ENCODE data around the gene SMIM38. TPM values are rescaled to one million over a fixed set of nuclear protein-coding genes. Genes with fewer than 3 reads are reported as not detected.

Gene SMIM38
- total RNA-seq (2014; rRNA removed; shearing (Covaris generic)), result 0.03 TPM in 1 of 2 replicates, not detected in the other
- not detected in 2 replicates for polyA plus RNA-seq (2015; cell fraction: cytosol; rRNA removed)
- 0.39 and 0.40 TPM in 2 replicates for polyA plus RNA-seq (2015; cell fraction: nucleus; rRNA removed)

DNA sequence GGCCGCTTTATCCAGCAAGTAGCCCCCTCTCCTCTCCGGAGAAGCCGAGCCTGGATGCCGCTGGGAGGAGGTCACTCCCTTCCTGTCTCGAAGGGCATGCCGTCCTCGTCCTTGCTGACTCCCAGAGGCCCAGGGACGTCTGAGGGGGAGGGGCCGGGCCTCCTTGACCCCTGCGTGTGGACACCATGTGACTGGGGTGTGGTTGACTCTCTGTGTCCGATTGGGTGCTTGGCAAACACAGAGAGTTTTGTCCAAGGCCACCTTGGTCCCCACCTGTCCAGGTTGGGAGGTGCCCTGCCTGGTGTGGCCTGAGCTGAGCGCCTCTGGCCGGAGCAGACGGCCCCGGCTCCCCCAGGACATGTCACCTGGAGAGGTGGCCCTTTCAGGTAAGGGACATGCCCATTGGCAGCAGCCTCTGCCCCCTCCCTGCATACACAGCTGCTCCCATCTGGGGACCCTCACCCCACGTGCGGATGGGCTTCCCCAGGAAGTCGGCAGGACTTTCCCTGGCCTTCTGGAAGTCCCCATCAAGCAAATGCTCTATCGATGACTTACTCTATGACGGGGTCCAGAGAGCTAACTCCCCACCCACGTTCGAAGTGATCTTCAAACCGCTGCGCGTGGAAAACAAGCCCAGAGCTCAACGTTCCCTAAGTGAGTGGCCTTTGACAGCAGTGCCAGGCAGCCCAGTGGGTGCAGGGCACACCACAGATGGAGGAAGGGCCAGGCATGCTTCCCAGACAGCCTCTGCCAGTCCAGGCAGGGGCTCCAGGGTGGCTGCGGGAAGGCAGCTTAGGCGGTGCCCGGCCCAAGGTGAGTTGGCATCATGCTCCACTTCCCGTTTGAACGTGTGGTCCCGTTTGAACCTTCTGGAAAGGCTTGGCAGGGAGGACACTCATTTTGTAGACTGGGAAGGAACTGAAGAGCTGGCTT lies at the start of gene SMIM38:
TSS of gene SMIM38 (plus strand) at position 634 of the 933 bp plus-strand sequence. CDS start 1,912 bp downstream, outside the sequence.
- DNase-seq (ENCODE audit: low read depth), result no peak

DNA sequence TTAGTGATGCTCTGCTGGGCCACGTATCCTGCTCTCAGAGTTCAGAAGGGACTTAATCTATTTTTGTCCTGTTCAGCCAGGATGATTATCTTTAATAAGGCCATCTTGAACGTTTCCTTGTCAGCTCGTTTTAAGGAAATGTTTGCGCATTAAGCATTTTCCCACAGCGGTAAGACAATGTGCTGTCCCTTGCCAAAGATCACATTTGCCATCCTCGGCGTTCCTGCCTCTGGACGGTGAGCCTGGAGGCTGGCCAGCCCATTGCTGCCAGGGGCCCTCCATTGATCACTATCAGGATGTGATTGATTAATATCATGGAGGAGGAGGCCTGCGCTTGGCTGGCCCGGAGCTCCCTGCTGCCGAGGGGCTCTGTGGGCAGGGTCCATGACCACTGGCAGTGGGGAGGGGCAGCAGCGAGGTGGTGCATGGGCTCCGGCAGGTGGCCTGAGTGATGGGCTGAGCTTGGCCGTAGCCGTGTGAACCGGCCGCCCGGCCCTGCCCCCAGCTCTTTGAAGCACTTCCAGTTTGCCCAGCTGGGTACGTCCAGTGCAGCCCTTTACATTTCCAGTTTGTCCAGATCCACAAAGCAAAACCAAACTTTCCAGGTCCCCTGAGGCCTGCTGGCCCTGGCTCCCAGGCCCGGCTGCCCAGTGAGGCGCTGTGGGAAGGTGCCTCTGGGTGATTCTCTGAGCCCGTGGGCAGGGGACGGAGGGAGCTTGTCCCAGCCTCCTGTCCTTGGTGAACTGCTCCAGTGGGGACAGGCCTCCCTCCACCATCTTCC lies 49.5 kb upstream of the SMIM38 start:
- no peak for DNase-seq (ENCODE audit: low read depth)

DNA sequence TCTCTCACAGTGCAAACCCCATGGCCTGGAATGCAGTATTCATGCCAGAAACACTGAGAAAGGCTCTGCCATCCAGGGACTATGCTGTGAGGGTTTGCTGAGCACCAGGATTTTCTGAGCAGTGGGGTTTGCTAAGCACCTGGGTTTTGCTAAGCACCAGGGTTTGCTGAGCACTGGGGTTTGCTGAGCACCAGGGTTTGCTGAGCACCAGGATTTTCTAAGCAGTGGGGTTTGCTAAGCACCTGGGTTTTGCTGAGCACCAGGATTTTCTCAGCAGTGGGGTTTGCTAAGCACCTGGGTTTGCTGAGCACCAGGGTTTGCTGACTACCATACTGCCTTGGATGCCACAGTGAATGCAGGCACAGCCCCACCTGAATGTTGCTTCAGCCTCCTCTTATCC lies 48.3 kb upstream of the SMIM38 start:
- DNase-seq (ENCODE audit: low read depth), result no peak

DNA sequence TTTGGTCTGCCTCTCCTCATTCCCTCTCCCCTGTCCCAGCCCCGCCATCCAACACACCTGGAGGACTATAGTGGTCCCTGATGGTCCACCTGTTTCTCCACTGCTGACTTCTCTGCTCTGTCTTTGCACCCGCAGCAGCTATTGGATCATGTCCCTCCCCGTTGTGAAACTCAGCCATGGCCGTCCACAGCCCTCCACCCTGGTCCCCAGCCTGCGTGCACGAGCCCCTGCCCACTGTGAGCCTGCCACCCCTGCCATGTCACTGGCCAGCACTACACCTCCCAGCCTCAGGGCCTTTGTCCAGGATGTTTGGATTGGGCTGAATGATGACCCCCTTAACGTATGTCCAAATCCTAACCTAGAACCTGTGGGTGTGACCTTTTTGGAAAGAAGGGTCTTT lies 47.7 kb upstream of the SMIM38 start:
- DNase-seq (ENCODE audit: low read depth), result no peak

DNA sequence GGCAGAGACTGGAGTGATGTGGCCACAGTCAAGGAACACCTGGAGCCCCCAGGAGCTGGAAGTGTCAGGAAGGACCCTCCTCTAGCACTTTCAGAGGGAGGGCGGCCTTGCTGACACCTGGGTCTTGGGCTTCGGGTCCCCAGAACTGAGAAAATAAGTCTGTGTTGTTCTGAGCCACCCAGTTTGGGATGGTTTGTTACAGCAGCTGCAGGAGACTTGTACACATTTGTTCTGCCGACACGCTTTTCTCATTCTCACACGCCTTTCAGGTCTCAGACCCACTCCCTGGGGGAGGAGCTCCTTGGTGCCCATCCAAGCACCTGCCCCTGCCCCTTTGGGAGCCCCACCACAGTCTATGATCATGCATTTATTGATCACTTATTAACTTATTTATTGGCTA lies 47.2 kb upstream of the SMIM38 start:
- no peak for DNase-seq (ENCODE audit: low read depth)

DNA sequence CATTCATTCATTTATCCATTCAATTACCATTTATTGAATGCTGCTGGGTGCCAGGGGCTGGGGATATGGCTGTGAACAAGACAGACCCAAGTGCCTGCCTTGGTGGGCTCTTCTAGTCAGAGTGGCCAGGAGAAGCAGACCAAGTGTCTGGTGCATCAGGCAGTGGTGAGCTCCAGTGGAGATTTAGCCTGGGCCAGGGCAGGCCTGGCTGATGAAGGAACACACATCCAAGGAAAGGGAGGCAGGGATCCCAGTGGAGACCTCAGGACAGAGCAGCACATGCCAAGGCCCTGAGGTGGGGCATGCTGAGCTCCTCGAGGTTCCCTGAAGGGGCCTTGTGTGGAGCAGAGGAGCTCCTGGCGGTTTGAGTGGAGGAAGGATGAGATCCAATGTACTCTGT lies 46.6 kb upstream of the SMIM38 start:
- DNase-seq (ENCODE audit: low read depth), result no peak

DNA sequence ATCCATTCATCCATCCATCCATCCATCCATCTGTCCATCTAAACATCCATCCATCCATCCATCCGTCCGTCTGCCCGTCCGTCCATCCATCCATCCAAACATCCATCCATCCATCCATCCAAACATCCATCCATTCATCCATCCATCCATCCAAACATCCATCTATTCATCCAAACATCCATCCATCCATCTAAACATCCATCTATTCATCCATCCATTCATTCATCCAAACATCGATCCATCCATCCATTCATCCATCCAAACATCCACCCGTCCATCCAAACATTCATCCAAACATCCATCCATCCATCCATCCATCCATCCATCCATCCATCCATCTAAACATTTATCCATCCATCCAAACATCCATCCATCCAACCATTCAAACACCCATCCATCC lies 45.3 kb upstream of the SMIM38 start:
- DNase-seq (ENCODE audit: low read depth), result no peak

DNA sequence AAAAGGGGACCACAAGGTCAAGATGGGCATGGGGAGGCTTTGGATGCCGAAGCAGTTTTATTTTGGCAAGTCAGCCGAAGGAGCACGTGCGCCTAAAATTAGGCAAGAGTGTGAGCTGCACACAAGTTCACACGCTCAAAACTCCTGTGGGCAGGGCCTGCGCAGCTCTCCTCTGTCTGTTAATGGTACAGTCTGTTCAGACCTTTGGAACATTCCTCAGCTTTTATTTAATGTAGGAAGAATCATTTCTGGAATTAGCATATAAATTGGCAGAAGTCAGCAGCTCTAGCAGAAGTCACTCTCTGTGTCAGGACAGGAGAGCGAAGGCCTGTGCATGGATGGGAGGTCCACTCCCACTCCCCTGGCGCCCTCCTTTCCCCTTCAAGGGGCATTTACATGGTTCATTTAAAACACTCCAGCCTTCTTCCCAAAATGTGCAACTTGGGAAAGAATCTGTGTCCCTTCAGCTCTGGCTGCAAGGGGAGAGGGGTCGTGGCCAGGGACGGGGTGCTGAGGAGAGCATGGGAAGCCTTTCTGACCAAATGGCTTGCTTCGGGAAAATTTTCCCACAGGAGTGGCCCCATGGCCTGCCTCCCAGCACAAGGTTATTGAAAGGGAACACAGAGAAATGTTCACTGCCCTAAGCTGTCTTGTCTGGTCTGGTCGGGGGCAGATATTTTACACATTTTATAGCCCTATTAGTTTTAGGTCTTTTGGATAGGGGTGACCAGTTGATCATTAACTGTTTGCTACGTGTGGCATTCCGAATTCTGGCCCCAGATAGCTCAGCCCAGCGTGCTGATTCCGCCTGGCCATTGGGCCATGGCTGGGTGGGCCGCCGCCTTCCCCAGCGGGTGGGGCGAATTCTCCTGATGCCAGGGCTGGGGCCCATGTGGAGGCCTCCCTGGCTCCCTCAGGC lies 43.9 kb upstream of the SMIM38 start:
- DNase-seq (ENCODE audit: low read depth), result no peak

DNA sequence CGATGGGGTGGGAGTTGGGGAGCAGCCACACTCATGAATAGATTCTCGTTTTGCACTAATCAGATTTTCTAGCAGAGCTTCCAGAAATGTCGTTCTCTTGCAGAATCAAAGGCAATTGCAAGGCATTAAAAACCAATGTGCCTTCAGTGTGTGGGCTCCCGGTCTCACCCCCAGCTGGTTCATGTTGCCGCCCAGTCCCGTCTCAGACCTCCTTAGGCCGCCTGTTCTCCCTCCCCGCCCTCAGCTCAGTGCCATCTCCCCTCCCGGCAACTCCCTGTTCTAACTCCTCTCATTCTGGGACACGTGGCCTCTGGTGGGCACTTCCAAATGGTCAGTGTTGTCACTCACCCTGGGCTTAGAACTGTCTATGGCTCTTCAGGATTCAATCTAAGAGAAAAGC lies 42.5 kb upstream of the SMIM38 start:
- no peak for DNase-seq (ENCODE audit: low read depth)

DNA sequence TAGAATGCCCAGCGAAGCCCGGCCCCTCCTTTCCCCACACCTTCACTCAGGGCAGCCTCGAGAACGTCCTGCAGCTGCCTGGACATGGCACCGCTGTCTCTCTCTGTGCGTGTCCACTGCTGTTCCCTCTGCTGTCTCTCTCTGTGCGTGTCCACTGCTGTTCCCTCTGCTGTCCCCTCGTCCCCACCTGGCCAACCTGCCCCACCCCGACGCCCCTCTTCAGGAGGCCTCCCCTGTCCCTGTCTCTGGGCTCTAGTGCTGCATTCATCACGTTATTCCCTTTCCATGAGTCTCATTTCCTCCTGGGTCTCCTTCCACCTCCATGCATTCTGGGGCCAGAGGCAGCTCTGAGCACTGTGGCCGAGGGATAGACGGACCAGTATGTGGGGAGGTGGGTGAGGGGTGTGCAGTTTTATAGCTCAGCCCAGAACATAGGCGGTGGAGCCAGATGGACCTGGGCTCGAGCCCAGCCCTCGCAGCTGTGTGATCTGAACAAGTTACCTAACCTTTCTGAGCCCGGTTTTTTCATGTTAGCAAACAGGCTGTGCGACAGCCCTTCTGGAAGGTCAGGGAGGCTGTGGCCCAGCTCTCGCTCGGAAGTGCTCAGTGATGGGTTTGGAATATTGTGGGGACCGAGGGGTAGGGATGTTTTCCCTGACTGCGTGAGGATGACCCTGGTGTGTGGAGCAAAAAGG lies 41.9 kb upstream of the SMIM38 start:
- no peak for DNase-seq (ENCODE audit: low read depth)

DNA sequence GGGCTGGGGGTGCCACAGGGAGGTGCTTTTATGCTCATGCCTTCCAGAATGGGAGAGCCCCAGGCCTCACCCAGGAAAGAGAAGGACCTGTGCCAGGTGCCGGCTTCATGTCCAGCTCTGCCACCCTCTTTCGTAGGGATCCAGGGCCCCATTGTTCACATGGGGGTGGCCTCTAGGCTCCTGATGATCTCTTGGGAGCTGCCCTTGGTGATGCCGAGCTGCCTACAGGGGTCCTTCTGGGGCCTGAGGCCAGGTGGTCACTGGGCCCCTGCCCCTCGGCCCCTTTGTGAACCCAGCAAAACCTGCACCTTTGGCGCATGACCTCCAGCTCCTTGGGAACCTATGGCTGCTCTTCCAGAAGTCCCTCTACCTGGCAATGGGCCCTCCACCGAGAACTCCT lies 41.4 kb upstream of the SMIM38 start:
- DNase-seq (ENCODE audit: low read depth), result no peak

DNA sequence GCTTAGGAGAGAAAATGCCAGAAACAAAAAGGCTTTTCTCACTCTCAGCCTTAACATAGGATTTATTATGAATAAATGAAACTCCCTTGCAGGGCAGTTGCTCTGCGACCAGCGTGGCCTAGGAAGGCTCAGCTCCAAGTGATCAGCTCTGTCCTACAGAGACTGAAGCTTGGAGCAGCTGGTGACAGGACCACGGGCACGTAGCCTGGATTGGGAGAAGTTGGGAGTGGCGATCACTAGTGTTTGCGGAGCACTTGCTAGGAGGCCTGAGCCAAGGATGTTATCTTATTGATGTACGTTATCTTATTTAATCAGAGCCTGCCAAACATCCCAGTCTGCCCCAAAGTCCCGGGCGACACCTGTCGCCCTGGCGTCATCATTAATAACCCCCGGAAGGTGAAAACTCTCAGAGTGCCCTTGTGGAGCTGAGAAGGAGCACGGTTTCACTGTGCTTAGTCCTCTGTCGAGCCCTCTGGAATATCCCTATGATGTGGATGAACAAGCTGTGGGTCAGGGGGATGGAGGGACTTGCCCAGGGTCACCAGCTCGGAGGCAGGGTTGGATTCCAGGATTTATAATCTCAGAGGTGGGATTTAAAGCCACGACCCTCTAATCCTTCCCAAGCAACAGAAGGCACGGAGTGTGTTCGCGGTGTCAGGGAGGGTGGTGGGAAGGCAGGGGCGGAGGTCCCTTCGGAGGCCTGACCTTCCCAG lies 40.8 kb upstream of the SMIM38 start:
- no peak for DNase-seq (ENCODE audit: low read depth)

DNA sequence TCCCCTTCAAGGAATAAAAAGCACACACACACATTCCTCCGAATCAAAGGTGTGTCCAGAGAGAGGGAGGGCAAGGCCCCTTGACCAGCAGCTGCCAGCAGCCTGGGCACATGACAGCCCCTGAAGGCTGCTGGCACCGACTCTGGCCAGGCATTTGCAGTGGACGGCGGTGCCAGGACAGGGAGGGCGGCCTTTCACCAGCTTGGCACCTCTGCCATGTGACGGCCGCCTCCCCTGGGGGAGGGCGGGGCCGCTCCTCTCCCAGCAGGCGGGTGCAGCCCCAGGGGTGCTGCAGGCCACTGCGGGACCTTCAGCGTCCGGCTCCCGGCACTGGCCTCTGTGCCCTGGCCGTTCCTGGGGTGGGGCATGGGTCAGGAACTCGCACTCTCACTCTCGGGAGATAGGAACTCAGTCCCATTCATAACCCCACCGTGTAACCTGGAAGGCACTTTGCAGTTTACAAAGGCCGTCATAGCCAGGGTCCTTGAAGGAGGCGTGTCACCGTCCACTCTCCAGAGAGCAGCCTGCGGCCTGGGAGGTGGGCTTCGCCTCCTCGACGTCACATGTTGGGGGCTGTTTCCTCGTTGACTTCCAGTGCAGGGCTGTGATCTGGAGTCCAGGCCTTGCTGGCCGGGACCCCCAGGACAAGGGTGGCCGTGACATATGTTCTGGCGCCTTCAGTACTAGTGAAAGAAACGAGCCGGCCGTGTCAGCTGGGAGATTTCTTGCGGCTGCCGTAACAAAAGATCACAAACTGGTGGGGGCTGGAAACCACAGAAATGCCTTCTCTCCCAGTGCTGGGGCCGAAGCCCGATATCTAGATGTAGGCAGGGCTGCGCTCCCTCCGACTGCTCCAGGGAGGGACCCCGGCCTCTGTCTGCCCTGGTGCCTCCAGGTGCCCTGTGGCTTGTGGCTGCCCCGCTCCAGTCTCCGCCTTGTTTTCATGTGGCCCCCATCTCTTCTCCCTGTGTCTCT lies 39.9 kb upstream of the SMIM38 start:
- no peak for DNase-seq (ENCODE audit: low read depth)

DNA sequence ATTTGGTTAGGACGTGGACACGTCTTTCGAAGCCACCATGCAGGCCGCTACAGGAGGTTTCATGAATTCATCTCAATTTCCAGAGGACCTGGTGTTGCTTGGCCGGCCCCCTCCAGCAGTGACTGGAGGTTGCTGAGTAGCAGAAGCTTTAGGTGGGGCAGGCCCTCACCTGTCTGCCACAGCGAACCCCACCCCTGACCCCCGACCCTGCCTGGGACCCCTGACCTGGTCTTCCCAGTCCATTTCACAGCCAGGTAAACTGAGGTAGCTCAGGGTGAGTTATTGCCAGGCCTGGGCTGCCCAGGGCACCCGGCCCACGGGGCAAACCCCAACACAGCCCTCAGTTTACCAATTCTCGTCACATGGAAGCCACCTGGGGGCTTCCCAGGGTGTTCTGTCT lies 39.1 kb upstream of the SMIM38 start:
- DNase-seq (ENCODE audit: low read depth), result no peak

DNA sequence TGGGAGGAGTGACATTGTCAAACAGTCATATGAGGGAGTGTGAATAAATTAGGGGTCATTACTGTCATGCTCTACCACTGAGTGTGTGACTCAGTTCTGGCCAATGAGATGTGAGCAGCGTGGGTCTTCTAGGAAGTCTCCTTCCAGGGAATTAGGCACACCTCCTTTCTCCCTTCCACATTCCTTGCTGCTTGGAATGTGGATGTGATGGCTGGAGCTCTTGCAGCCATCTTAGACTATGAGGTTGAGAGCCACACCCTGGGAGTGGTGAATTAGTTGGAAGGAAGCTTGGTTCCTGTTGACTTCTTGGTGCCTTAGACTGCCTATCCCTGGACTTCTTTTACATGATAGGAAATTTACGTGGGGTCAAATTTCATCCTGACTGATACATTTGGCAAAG lies 36.5 kb upstream of the SMIM38 start:
- no peak for DNase-seq (ENCODE audit: low read depth)

DNA sequence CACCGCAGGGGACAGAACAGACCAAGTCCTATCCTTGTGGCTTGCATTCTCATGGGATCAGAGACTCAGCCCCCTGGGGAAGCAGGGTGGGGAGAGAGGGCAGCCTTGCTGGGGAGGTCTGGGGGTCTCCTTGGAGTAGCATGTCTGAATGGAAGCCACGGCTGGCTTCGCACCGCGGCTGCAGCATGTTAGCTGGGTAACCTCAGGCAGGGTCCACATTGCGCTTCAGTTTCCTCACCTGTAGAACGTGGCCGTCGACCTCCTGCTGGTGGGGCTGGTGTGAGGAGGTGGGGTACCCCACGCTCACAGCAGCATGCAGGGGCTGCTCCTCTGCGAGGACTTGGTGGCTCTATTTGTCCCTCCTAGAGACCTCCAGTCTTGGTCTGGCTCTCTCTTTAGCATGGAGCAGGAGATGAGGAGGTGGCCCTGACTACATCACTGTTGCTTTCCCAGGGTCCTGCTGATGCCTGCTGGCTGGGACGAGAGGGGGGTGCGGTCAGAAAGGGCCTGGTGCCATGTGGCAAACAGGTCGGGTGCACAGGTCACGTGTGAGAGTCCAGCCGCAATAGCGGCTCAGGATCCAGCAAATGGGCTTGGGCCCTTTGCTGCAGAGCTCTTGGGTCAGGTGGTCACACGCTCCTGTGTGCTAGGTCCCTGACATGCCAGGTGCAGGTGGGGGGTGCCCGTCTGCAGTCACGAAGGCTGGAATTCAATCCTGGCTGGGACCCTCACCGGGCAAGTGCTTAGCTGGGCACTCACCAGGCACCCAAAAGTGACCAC lies 35.4 kb upstream of the SMIM38 start:
- DNase-seq (ENCODE audit: low read depth), result no peak

DNA sequence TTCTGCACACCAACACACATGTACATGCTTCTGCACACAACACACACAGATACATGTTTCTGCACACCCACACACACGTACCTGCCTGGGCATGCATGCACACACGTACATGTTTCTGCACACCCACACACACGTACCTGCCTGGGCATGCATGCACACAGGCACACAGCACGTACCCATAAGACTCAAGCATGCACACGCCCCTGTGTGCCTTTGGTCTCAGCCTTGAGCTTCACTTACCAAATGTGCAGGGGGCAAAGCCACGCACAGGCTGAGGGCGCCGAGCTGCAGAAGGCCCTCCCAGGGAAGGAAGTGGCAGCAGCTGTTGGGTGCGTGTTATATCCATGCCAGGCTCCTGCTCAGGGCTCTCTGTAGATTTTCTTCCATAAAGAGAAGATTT lies 34.7 kb upstream of the SMIM38 start:
- no peak for DNase-seq (ENCODE audit: low read depth)

Measured in HT1080 (cell line).